RWPE2 (cell line): Measurements from ENCODE around the gene SHE.

Experiments
- ATAC-seq: fragments of 200-7000 bp; cut with Tn5 transposase; 3 replicates; pipeline ENCODE4 v1.9.1; 2021; ENCODE audit warnings: low read depth
- DNase-seq: peaks from one replicate; pipeline ENCODE4 v3.0.0-alpha.2; 2020; ENCODE audit warnings: low spot score
- H3K27ac ChIP-seq: fragments of 450-650 bp; 2 replicates; pipeline ENCODE4 v1.5.1; 2017; ENCODE audit warnings: mild to moderate bottlenecking; ENCODE audit not compliant: poor library complexity, severe bottlenecking
- H3K27me3 ChIP-seq: fragments of 250-450 bp; sonication (Bioruptor Pico); 2 replicates; pipeline ENCODE4 v1.5.1; 2021; ENCODE audit warnings: mild to moderate bottlenecking, moderate library complexity; ENCODE audit not compliant: insufficient read depth, poor library complexity, severe bottlenecking
- H3K36me3 ChIP-seq: fragments of 250-450 bp; sonication (Bioruptor Pico); 2 replicates; pipeline ENCODE4 v1.5.1; 2020; ENCODE audit warnings: low read depth, mild to moderate bottlenecking, moderate library complexity
- H3K4me1 ChIP-seq: fragments of 250-450 bp; sonication (Bioruptor Pico); 2 replicates; pipeline ENCODE4 v1.5.1; 2021; ENCODE audit warnings: mild to moderate bottlenecking, moderate library complexity; ENCODE audit not compliant: insufficient read depth, poor library complexity, severe bottlenecking
- H3K4me3 ChIP-seq: fragments of 250-450 bp; sonication (Bioruptor Pico); 2 replicates; pipeline ENCODE4 v1.5.1; 2021; ENCODE audit warnings: mild to moderate bottlenecking, moderate library complexity; ENCODE audit not compliant: severe bottlenecking
- H3K9me3 ChIP-seq: fragments of 250-450 bp; sonication (Bioruptor Pico); 2 replicates; pipeline ENCODE4 v1.5.1; 2021; ENCODE audit warnings: mild to moderate bottlenecking, moderate library complexity; ENCODE audit not compliant: severe bottlenecking
- CTCF ChIP-seq: fragments of 450-650 bp; IDR thresholded peaks from one replicate; pipeline ENCODE4 v1.5.1; 2017; ENCODE audit warnings: mild to moderate bottlenecking, moderate library complexity; ENCODE audit not compliant: poor library complexity, severe bottlenecking

Gene SHE

GRCh38 chr1:154467434-154468102, 34.6 kb downstream of the SHE start:
- Histone ChIP-seq H3K36me3 (0 out of 2 replicates have a peak, but pooled peaks cover 3% of the 10 kb centered on the region), H3K9me3 (no peaks in the 10 kb centered on the region), H3K27me3 (no peaks in the 10 kb centered on the region), H3K27ac (no peak overlapping the region), H3K4me3 (no peak overlapping the region), H3K4me1 (no peaks in the 10 kb centered on the region)
- ATAC-seq = no peak
- no peak for TF ChIP-seq CTCF
- DNase-seq = no peak

DNA sequence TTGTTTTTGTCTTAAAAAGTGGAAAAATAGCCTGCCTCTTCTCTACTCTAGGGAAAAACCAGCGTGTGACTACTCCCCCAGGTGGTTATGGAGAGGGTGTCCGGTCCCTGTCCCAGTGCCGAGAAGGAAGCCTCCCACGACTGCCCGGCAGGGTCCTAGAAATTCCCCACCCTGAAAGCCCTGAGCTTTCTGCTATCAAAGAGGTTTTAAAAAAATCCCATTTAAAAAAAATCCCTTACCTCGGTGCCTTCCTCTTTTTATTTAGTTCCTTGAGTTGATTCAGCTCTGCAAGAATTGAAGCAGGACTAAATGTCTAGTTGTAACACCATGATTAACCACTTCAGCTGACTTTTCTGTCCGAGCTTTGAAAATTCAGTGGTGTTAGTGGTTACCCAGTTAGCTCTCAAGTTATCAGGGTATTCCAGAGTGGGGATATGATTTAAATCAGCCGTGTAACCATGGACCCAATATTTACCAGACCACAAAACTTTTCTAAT, 35.2 kb downstream of the SHE start:
- no peak for TF ChIP-seq CTCF
- H3K9me3 ChIP-seq = no peaks in the 10 kb centered on the region
- no peak for DNase-seq
- H3K4me3 ChIP-seq = no peak overlapping the region
- no peak overlapping the region for H3K27ac ChIP-seq
- no peak for ATAC-seq
- H3K36me3 ChIP-seq = peaks cover 4% of the 10 kb centered on the region; the same call in 1 of the 2 replicates
- no peaks in the 10 kb centered on the region for H3K27me3 ChIP-seq
- H3K4me1 ChIP-seq = no peaks in the 10 kb centered on the region

GRCh38 chr1:154466206-154466605, 36.0 kb downstream of the SHE start:
- TF ChIP-seq CTCF = no peak
- Histone ChIP-seq H3K36me3 (peaks cover 4% of the 10 kb centered on the region; the same call in 1 of the 2 replicates), H3K4me3 (no peak overlapping the region), H3K27me3 (no peaks in the 10 kb centered on the region), H3K27ac (no peak overlapping the region), H3K9me3 (no peaks in the 10 kb centered on the region), H3K4me1 (no peaks in the 10 kb centered on the region)
- DNase-seq = no peak
- ATAC-seq = no peak

DNA sequence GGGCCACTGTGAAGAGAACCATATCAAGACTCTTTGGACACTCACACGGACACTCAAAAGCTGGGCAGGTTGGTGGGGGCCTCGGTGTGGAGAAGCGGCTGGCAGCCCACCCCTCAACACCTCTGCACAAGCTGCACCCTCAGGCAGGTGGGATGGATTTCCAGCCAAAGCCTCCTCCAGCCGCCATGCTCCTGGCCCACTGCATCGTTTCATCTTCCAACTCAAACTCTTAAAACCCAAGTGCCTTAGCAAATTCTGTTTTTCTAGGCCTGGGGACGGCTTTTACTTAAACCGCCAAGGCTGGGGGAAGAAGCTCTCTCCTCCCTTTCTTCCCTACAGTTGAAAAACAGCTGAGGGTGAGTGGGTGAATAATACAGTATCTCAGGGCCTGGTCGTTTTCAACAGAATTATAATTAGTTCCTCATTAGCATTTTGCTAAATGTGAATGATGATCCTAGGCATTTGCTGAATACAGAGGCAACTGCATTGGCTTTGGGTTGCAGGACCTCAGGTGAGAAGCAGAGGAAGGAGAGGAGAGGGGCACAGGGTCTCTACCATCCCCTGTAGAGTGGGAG, 36.5 kb downstream of the SHE start:
- peak; percentile 9 for DNase-seq
- Histone ChIP-seq H3K27me3 (no peaks in the 10 kb centered on the region), H3K4me3 (no peak overlapping the region), H3K27ac (no peak overlapping the region), H3K4me1 (no peaks in the 10 kb centered on the region), H3K36me3 (peaks cover 4% of the 10 kb centered on the region; the same call in 1 of the 2 replicates), H3K9me3 (no peaks in the 10 kb centered on the region)
- TF ChIP-seq CTCF = no peak
- no peak for ATAC-seq

- H3K27ac ChIP-seq = peak overlapping the region; percentile 23
- ATAC-seq (no peak), DNase-seq (no peak)
- peaks cover 4% of the 10 kb centered on the region; the same call in 1 of the 2 replicates for H3K36me3 ChIP-seq
- H3K9me3 ChIP-seq = no peaks in the 10 kb centered on the region
- H3K27me3 ChIP-seq = no peaks in the 10 kb centered on the region
- H3K4me1 ChIP-seq = no peaks in the 10 kb centered on the region
- no peak overlapping the region for H3K4me3 ChIP-seq
- TF ChIP-seq CTCF = no peak
These were observed 38.7 kb downstream of the SHE start for GRCh38 chr1:154463512-154463990.
